ENCODE results near the gene MCM5.

- no peak for TF ChIP-seq CTCF (IDR thresholded peaks at IDR 0.05; ENCODE audit: low read depth, low read length, missing input control)
- TF ChIP-seq REST (IDR thresholded peaks at IDR 0.05), result no peak
- no peak for TF ChIP-seq RAD21 (IDR thresholded peaks at IDR 0.05)
- TF ChIP-seq SP1 (IDR thresholded peaks at IDR 0.05), result no peak
- no peak for TF ChIP-seq EGR1 (IDR thresholded peaks at IDR 0.05; ENCODE audit: low read depth in 2 of 2)
- no peak for TF ChIP-seq GABPA (IDR thresholded peaks at IDR 0.05 in 1 of 2, conservative IDR thresholded peaks at IDR 0.05 in 1 of 2)
- TF ChIP-seq JUND (IDR thresholded peaks at IDR 0.05), result no peak
- no peak for TF ChIP-seq TAF1 (conservative IDR thresholded peaks at IDR 0.05)
- no peak for TF ChIP-seq RXRA (IDR thresholded peaks at IDR 0.05)
- no peak for TF ChIP-seq MAX (IDR thresholded peaks at IDR 0.05)
- TF ChIP-seq ATF3 (IDR thresholded peaks at IDR 0.05), result no peak
- no peak for TF ChIP-seq YY1 (IDR thresholded peaks at IDR 0.05)
- TF ChIP-seq HNF4G (IDR thresholded peaks at IDR 0.05), result no peak
Measured at GRCh38 chr22:35419756-35420155, 19.8 kb downstream of the MCM5 start.

Measured in liver (tissue), 3 donors.